Type B pancreatic cell (in vitro differentiated cells): Measurements from ENCODE around the gene SF3B1. TPM values are rescaled to one million over a fixed set of nuclear protein-coding genes. Genes with fewer than 3 reads are reported as not detected.
"Not testable (repeated sequence)": the region's sequence is repeated elsewhere in the genome, so short reads cannot be mapped to it uniquely, and the experiment has no call there.

ENCODE experiments used
- DNase-seq: peaks from one replicate; pipeline ENCODE4 v3.0.0; 2021; ENCODE audit warnings: mixed read lengths; ENCODE audit not compliant: unreplicated experiment; ENCODE audit errors: extremely low spot score
- H3K27ac Mint-ChIP-seq: 2 replicates; pipeline ENCODE4 v1.8.0; 2021; ENCODE audit warnings: mild to moderate bottlenecking, mixed read lengths
- H3K27me3 Mint-ChIP-seq: 2 replicates; pipeline ENCODE4 v1.8.0; 2021; ENCODE audit warnings: mixed read lengths
- H3K36me3 Mint-ChIP-seq: 2 replicates; pipeline ENCODE4 v1.8.0; 2021; ENCODE audit warnings: mixed read lengths
- H3K4me1 Mint-ChIP-seq: one replicate; pipeline ENCODE4 v1.8.0; 2021; ENCODE audit warnings: mixed read lengths; ENCODE audit not compliant: unreplicated experiment
- H3K4me3 Mint-ChIP-seq: 2 replicates; pipeline ENCODE4 v1.8.0; 2021; ENCODE audit warnings: mild to moderate bottlenecking, mixed read lengths
- H3K9me3 Mint-ChIP-seq: 2 replicates; pipeline ENCODE4 v1.8.0; 2021; ENCODE audit warnings: mixed read lengths
- CTCF ChIP-seq: fragments of 200-600 bp; sonication (generic); conservative IDR thresholded peaks from 2 replicates; pipeline ENCODE4 v1.5.0; 2021; ENCODE audit warnings: antibody characterized with exemption, mild to moderate bottlenecking
- total RNA-seq: library from RNA; stranded (reverse); gene quantifications from 2 replicates; pipeline ENCODE4 v1.2.1, GENCODE V29; 2021; ENCODE audit warnings: low replicate concordance

The SF3B1 gene
- total RNA-seq, 1 donor from 2014 or later = 296 TPM

- H3K27me3 Mint-ChIP-seq = peaks cover 2% of the 10 kb centered on the region
- H3K9me3 Mint-ChIP-seq = no peaks in the 10 kb centered on the region
- peaks cover 10% of the 10 kb centered on the region for H3K4me1 Mint-ChIP-seq
- no peak overlapping the region for H3K27ac Mint-ChIP-seq
- TF ChIP-seq CTCF = no peak
- no peaks in the 10 kb centered on the region for H3K36me3 Mint-ChIP-seq
- no peak for DNase-seq
- no peak overlapping the region for H3K4me3 Mint-ChIP-seq
Observed at GRCh38 chr2:197378086-197378485, 56.7 kb downstream of the SF3B1 start.

DNA sequence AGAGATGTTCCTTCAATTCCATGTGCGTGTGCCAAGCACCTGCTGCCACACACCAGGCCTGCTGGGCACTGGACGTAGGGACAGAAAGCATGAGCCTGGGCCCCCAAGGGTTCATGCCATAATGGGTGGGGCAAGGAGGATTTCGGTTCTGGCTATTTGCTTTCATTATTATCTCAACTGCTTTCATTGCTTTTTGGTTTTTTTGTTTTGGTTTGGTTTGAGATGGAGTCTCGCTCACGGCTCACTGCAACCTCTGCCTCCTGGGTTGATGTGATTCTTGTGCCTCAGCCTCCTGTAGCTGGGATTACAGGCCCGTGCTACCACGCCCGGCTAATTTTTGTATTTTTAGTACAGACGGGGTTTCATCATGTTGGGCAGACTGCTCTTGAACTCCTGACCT lies 57.2 kb downstream of the SF3B1 start:
- DNase-seq = no peak
- TF ChIP-seq CTCF = no peak
- H3K4me3 Mint-ChIP-seq = no peak overlapping the region
- H3K27me3 Mint-ChIP-seq = peaks cover 2% of the 10 kb centered on the region
- H3K9me3 Mint-ChIP-seq = no peaks in the 10 kb centered on the region
- no peak overlapping the region for H3K27ac Mint-ChIP-seq
- no peaks in the 10 kb centered on the region for H3K36me3 Mint-ChIP-seq
- peaks cover 10% of the 10 kb centered on the region for H3K4me1 Mint-ChIP-seq

- Mint-ChIP-seq H3K4me3 (no peak overlapping the region), H3K36me3 (no peaks in the 10 kb centered on the region), H3K27me3 (no peaks in the 10 kb centered on the region), H3K27ac (no peak overlapping the region), H3K9me3 (no peaks in the 10 kb centered on the region), H3K4me1 (peaks cover 9% of the 10 kb centered on the region)
- DNase-seq = no peak
- TF ChIP-seq CTCF = no peak
Observed at GRCh38 chr2:197372592-197372991, 62.2 kb downstream of the SF3B1 start.

GRCh38 chr2:197370664-197371063 lies 64.2 kb downstream of the SF3B1 start:
- not testable (repeated sequence) for H3K4me3 Mint-ChIP-seq, H3K36me3 Mint-ChIP-seq, DNase-seq, H3K4me1 Mint-ChIP-seq, H3K27ac Mint-ChIP-seq, H3K9me3 Mint-ChIP-seq, H3K27me3 Mint-ChIP-seq

DNA sequence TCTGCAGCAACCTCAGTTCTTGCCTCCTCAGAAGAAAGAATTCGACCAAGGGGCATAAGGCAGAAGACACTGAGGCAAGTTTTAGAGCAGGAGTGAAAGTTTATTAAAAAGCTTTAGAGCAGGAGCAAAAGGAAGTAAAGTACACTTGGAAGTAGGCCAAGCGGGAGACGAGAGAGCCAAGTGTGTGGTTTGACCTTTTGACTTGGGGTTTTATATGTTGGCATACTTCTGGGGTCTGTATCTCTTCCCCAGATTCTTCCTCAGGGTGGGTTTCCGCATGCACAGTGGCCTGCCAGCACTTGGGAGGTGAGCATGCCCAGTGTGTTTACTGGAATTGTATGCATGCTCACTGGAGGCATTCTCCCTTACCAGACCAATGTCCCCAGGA lies 64.9 kb downstream of the SF3B1 start:
- TF ChIP-seq CTCF = no peak
- Mint-ChIP-seq H3K36me3 (no peaks in the 10 kb centered on the region), H3K27ac (no peak overlapping the region), H3K27me3 (no peaks in the 10 kb centered on the region), H3K9me3 (no peaks in the 10 kb centered on the region), H3K4me3 (no peak overlapping the region), H3K4me1 (peaks cover 8% of the 10 kb centered on the region)
- no peak for DNase-seq

DNA sequence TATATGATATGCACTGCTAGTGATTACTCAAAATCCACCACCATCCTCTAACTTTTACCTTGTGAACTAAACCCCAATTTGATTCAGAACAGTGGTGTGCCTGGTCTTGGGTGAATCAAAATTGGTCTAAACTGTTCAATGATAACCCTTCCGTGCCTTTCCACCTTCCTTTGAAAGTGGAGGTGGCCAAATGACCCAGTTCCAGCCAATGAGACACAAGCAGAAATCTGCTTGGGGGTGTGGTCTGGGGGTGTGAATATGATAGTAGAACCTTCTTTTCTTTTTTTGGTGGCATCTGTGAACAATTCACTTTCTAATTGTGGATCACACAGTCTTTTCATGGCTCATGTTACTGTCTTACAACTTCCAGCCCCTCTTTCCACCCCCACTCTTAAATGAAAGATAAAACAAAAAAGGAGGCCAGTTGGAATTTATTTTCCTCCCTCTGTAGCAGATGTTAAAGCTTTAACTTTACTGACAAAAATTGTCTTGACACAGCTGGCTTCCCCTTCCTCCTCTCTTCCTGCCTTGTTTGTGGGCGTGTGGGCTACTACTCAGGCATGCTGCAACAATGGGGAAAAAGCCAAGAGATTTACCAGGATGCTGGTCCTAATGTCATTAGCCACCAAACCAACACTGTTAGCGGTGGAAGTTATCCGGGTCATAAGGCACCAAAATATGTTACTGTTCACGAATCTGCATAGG lies 65.4 kb downstream of the SF3B1 start:
- Mint-ChIP-seq H3K27me3 (no peaks in the 10 kb centered on the region), H3K4me3 (no peak overlapping the region), H3K9me3 (no peaks in the 10 kb centered on the region), H3K4me1 (peaks cover 8% of the 10 kb centered on the region), H3K36me3 (no peaks in the 10 kb centered on the region), H3K27ac (no peak overlapping the region)
- no peak for DNase-seq
- TF ChIP-seq CTCF = no peak
